PC-9 (cell line): ENCODE measurements around the gene CCR6. TPM values are rescaled to one million over a fixed set of nuclear protein-coding genes. Genes with fewer than 3 reads are reported as not detected.

Source experiments
- BruUV-seq: library from RNA; stranded (reverse); fragments of 400-500 nt; replicated peaks from 2 replicates; lab custom pipeline; 2021; lab: Mats Ljungman, UMichigan
- CTCF ChIA-PET: fragments of 300-600 bp; sonication (Branson Sonifier 250); formaldehyde crosslinking; loops from one replicate; lab custom pipeline; 2022; ENCODE audit warnings: antibody characterized with exemption; lab: Charles Lee
- POLR2A ChIA-PET: fragments of 300-600 bp; sonication (Branson Sonifier 250); formaldehyde crosslinking; loops from one replicate; lab custom pipeline; 2022; ENCODE audit warnings: antibody characterized with exemption; ENCODE audit not compliant: unreplicated experiment; lab: Charles Lee
- DNase-seq, 2 experiments: peaks; one replicate each; pipeline versions ENCODE4 v3.0.0 to v3.0.0-alpha.2; 2015 to 2022; ENCODE audit warnings: mixed read lengths in 1 of 2
- H2AFZ ChIP-seq: fragments of 200-600 bp; sonication (generic); 2 replicates; pipeline ENCODE4 v1.8.1; 2017; ENCODE audit warnings: antibody characterized with exemption
- H3F3A ChIP-seq: fragments of 200-600 bp; sonication (generic); 2 replicates; pipeline ENCODE4 v1.8.1; 2017; ENCODE audit warnings: antibody characterized with exemption, mild to moderate bottlenecking, low read depth; ENCODE audit not compliant: insufficient read depth
- H3K27ac ChIP-seq: fragments of 200-600 bp; sonication (generic); 2 replicates; pipeline ENCODE4 v1.6.1; 2016; ENCODE audit warnings: mixed run types
- H3K27me3 ChIP-seq: fragments of 200-600 bp; sonication (generic); 2 replicates; pipeline ENCODE4 v1.6.1; 2016; ENCODE audit warnings: low read depth, mixed run types; ENCODE audit not compliant: insufficient read depth
- H3K36me3 ChIP-seq: fragments of 200-600 bp; sonication (generic); 2 replicates; pipeline ENCODE4 v1.6.1; 2016; ENCODE audit warnings: low read depth, mixed run types
- H3K4me1 ChIP-seq: fragments of 200-600 bp; sonication (generic); replicated peaks from 2 replicates; pipeline ENCODE4 v1.6.1; 2016; ENCODE audit warnings: mixed run types; ENCODE audit not compliant: insufficient read depth
- H3K4me2 ChIP-seq: fragments of 200-600 bp; sonication (generic); 2 replicates; pipeline ENCODE4 v1.6.1; 2017; ENCODE audit warnings: mixed run types
- H3K4me3 ChIP-seq: fragments of 200-600 bp; sonication (generic); 2 replicates; pipeline ENCODE4 v1.6.1; 2016; ENCODE audit warnings: mixed run types
- H3K79me2 ChIP-seq: fragments of 200-600 bp; sonication (generic); 2 replicates; pipeline ENCODE4 v1.6.1; 2017; ENCODE audit warnings: low read depth, mixed run types
- H3K9me2 ChIP-seq: fragments of 200-600 bp; sonication (generic); 2 replicates; pipeline ENCODE4 v1.8.1; 2017; ENCODE audit warnings: mild to moderate bottlenecking; ENCODE audit not compliant: insufficient read depth
- H3K9me3 ChIP-seq: fragments of 200-600 bp; sonication (generic); 2 replicates; pipeline ENCODE4 v1.8.1; 2016; ENCODE audit warnings: low read depth; ENCODE audit not compliant: insufficient read depth
- H4K20me1 ChIP-seq: fragments of 200-600 bp; sonication (generic); 2 replicates; pipeline ENCODE4 v1.8.1; 2017; ENCODE audit not compliant: insufficient read depth
- EZH2 ChIP-seq: fragments of 200-600 bp; sonication (generic); IDR thresholded peaks from 2 replicates; pipeline ENCODE4 v1.8.0; 2017; ENCODE audit warnings: antibody characterized with exemption, low read depth
- intact Hi-C: fragments of 100-400 bp; cut with micrococcal nuclease; formaldehyde crosslinking; loops from one replicate; pipeline ENCODE4 v1.10.0; 2022; ENCODE audit not compliant: unreplicated experiment
- total RNA-seq: library from RNA; stranded (reverse); gene quantifications from 2 replicates; pipeline ENCODE4 v1.2.3, GENCODE V29; 2021
- TF ChIP-seq, protein P1 (sequence below): fragments of 200-600 bp; sonication (generic); conservative IDR thresholded peaks from 2 replicates; pipeline ENCODE4 v1.6.1; 2017; ENCODE audit warnings: mixed run types, antibody characterized with exemption, mild to moderate bottlenecking, moderate library complexity

CCR6 gene
- total RNA-seq, 1 experiment from 2014 or later: not detected

DNA sequence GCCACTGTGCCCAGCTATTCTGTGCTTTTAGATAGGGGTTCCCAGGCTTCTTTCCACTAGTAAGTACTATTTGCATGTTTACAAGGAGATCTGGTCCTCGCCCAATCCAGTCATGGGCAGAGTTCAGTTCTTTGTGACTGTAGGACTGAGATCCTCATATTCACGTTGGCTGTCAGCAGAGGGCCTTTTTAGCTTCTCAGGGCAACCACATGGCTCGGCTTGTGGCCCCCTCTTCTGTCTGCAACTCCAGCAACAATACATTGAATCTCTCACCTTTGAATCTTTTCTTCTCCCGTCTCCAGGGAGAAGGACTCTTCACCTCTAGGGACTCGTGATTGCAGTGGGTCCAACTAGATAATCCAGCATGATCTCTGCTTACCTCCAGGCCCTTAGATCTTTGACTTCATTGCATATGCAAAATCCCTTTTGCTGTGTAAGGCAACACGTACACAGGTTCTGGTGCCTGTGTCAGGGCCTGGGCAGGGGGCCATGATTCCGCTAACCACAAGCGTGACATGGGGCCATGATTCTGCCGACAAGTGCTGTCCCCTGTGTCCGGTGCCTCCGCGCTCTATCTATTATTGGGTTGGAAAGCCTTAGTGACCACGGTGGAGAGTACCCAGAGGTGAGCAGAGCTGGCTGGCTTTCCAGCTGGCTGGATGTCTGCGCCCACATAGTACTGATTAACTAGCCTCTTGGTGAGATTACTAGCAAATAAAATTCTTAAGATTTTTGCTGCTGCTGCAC lies 5.1 kb downstream of the CCR6 start:
- Histone ChIP-seq H4K20me1 (no peaks in the 10 kb centered on the region), H3F3A (no peaks in the 10 kb centered on the region), H3K4me1 (no peaks in the 10 kb centered on the region), H3K9me2 (no peaks in the 10 kb centered on the region), H3K79me2 (no peaks in the 10 kb centered on the region), H2AFZ (no peak overlapping the region), H3K27me3 (peaks cover 83% of the 10 kb centered on the region), H3K27ac (no peak overlapping the region), H3K9me3 (no peaks in the 10 kb centered on the region), H3K4me2 (no peak overlapping the region), H3K36me3 (no peaks in the 10 kb centered on the region), H3K4me3 (no peak overlapping the region)
- no peak for DNase-seq
- BruUV-seq: no TSS peak
- ChIA-PET CTCF (no interaction called here), POLR2A (no interaction called here)
- intact Hi-C loops: no loop called here
- TF ChIP-seq, protein P1, sequence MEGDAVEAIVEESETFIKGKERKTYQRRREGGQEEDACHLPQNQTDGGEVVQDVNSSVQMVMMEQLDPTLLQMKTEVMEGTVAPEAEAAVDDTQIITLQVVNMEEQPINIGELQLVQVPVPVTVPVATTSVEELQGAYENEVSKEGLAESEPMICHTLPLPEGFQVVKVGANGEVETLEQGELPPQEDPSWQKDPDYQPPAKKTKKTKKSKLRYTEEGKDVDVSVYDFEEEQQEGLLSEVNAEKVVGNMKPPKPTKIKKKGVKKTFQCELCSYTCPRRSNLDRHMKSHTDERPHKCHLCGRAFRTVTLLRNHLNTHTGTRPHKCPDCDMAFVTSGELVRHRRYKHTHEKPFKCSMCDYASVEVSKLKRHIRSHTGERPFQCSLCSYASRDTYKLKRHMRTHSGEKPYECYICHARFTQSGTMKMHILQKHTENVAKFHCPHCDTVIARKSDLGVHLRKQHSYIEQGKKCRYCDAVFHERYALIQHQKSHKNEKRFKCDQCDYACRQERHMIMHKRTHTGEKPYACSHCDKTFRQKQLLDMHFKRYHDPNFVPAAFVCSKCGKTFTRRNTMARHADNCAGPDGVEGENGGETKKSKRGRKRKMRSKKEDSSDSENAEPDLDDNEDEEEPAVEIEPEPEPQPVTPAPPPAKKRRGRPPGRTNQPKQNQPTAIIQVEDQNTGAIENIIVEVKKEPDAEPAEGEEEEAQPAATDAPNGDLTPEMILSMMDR: no peak
- TF ChIP-seq EZH2: no peak

DNA sequence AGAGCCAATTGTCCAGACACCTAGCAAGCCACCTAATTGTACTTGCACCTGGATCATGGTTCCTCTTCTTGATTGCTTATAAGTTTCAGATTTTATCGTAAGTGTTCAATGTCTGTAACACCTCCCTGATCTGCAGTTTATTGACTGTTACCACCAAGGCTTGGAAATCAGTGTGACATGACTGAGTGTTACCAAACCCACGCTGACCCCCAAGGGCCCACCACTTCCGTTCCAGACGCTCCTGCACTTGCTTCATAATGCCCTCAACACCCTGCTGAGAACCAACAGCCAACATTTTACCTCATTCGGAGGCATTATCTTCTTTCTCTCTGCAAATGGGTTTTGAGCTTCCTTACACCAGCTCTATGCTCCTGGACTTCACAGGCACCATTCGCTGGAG lies 6.3 kb downstream of the CCR6 start:
- H3K27me3 ChIP-seq: peaks cover 80% of the 10 kb centered on the region
- H3K4me3 ChIP-seq: no peak overlapping the region
- BruUV-seq: no TSS peak
- H3K4me1 ChIP-seq: no peaks in the 10 kb centered on the region
- no peaks in the 10 kb centered on the region for H3F3A ChIP-seq
- TF ChIP-seq, protein P1: no peak
- TF ChIP-seq EZH2: no peak
- no peak for DNase-seq
- ChIA-PET POLR2A (no interaction called here), CTCF (no interaction called here)
- no peak overlapping the region for H2AFZ ChIP-seq
- H3K9me2 ChIP-seq: no peaks in the 10 kb centered on the region
- no peak overlapping the region for H3K27ac ChIP-seq
- no peaks in the 10 kb centered on the region for H3K9me3 ChIP-seq
- no peaks in the 10 kb centered on the region for H4K20me1 ChIP-seq
- no peak overlapping the region for H3K4me2 ChIP-seq
- intact Hi-C loops: no loop called here
- no peaks in the 10 kb centered on the region for H3K79me2 ChIP-seq
- no peaks in the 10 kb centered on the region for H3K36me3 ChIP-seq

DNA sequence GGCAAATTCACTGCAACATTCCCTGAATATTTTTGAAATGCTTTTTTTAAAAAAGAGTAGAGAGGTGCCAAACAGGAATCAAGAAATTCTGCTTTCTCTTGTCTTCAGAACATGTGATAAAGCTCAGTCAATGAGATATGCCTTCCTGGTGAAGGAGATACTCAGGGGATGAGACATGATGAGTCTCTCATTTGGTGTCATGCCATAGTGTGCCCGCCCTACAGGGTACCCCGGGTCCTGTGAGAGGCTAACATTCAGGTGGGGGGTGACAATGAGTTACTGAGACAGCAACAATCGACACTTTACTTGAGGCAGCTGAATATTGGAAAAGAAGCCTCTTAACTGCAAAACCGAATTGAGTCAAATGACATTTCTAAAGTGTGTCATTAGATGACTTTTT lies 6.7 kb downstream of the CCR6 start:
- no peak overlapping the region for H3K4me2 ChIP-seq
- POLR2A ChIA-PET: no interaction called here
- no TSS peak for BruUV-seq
- no peaks in the 10 kb centered on the region for H3K4me1 ChIP-seq
- no peak overlapping the region for H3K27ac ChIP-seq
- TF ChIP-seq EZH2: no peak
- TF ChIP-seq, protein P1: no peak
- intact Hi-C loops: no loop called here
- H3K9me3 ChIP-seq: no peaks in the 10 kb centered on the region
- no peaks in the 10 kb centered on the region for H3K36me3 ChIP-seq
- H3K27me3 ChIP-seq: peaks cover 82% of the 10 kb centered on the region
- CTCF ChIA-PET: no interaction called here
- no peak for DNase-seq
- no peaks in the 10 kb centered on the region for H4K20me1 ChIP-seq
- no peaks in the 10 kb centered on the region for H3K9me2 ChIP-seq
- H3K79me2 ChIP-seq: no peaks in the 10 kb centered on the region
- H3F3A ChIP-seq: no peaks in the 10 kb centered on the region
- no peak overlapping the region for H2AFZ ChIP-seq
- no peak overlapping the region for H3K4me3 ChIP-seq
